ENCODE results near the gene CXCL13.

The CXCL13 gene

GRCh38 chr4:77578145-77578544 is 27.5 kb upstream of the CXCL13 start:
- no peak for DNase-seq (ENCODE audit: low read depth)
- H3K4me3 ChIP-seq (ENCODE audit: low read length), result no peak overlapping the region
- TF ChIP-seq, protein P1, sequence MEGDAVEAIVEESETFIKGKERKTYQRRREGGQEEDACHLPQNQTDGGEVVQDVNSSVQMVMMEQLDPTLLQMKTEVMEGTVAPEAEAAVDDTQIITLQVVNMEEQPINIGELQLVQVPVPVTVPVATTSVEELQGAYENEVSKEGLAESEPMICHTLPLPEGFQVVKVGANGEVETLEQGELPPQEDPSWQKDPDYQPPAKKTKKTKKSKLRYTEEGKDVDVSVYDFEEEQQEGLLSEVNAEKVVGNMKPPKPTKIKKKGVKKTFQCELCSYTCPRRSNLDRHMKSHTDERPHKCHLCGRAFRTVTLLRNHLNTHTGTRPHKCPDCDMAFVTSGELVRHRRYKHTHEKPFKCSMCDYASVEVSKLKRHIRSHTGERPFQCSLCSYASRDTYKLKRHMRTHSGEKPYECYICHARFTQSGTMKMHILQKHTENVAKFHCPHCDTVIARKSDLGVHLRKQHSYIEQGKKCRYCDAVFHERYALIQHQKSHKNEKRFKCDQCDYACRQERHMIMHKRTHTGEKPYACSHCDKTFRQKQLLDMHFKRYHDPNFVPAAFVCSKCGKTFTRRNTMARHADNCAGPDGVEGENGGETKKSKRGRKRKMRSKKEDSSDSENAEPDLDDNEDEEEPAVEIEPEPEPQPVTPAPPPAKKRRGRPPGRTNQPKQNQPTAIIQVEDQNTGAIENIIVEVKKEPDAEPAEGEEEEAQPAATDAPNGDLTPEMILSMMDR (IDR thresholded peaks at IDR 0.05; ENCODE audit: insufficient read depth, low read depth, low read length, missing control alignments), result no peak

GRCh38 chr4:77579406-77580076 is 26.1 kb upstream of the CXCL13 start:
- peak; percentile 89 for DNase-seq (ENCODE audit: low read depth)
- H3K4me3 ChIP-seq (ENCODE audit: low read length), result no peak overlapping the region
- TF ChIP-seq, protein P1 (IDR thresholded peaks at IDR 0.05; ENCODE audit: insufficient read depth, low read depth, low read length, missing control alignments), result no peak

DNA sequence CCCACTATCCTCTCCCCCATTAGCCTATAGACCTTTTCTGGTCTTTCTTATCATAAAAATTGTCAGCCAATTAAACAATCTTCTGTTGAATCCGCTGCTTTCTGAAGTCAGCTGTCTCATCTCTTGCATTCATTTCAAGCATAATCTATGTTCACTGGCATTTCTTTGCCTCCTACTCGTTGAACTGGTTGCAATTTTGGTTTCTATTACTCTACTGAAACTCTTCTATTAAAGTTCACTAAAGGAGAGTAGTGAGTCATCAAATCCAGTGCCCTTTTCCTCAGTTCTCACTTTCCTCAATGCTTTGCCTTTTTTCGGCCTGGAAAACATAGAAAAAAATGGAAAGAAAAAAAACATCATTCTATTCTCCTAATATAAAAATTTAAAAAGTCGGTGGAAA is 23.9 kb upstream of the CXCL13 start:
- H3K4me3 ChIP-seq (ENCODE audit: low read length), result no peak overlapping the region
- peak; percentile 75 for DNase-seq (ENCODE audit: low read depth)
- TF ChIP-seq, protein P1 (IDR thresholded peaks at IDR 0.05; ENCODE audit: insufficient read depth, low read depth, low read length, missing control alignments), result no peak

GRCh38 chr4:77582156-77582555 is 23.5 kb upstream of the CXCL13 start:
- peak; percentile 37 for DNase-seq (ENCODE audit: low read depth)
- TF ChIP-seq, protein P1 (IDR thresholded peaks at IDR 0.05; ENCODE audit: insufficient read depth, low read depth, low read length, missing control alignments), result no peak
- H3K4me3 ChIP-seq (ENCODE audit: low read length), result no peak overlapping the region

- no peak for DNase-seq (ENCODE audit: low read depth)
- TF ChIP-seq, protein P1 (IDR thresholded peaks at IDR 0.05; ENCODE audit: insufficient read depth, low read depth, low read length, missing control alignments), result no peak
- H3K4me3 ChIP-seq (ENCODE audit: low read length), result no peak overlapping the region
These were observed 22.9 kb upstream of the CXCL13 start for GRCh38 chr4:77582711-77583110.

GRCh38 chr4:77586951-77587383 is 18.7 kb upstream of the CXCL13 start:
- TF ChIP-seq, protein P1 (IDR thresholded peaks at IDR 0.05; ENCODE audit: insufficient read depth, low read depth, low read length, missing control alignments), result no peak
- no peak overlapping the region for H3K4me3 ChIP-seq (ENCODE audit: low read length)
- DNase-seq (ENCODE audit: low read depth), result peak; percentile 99

DNA sequence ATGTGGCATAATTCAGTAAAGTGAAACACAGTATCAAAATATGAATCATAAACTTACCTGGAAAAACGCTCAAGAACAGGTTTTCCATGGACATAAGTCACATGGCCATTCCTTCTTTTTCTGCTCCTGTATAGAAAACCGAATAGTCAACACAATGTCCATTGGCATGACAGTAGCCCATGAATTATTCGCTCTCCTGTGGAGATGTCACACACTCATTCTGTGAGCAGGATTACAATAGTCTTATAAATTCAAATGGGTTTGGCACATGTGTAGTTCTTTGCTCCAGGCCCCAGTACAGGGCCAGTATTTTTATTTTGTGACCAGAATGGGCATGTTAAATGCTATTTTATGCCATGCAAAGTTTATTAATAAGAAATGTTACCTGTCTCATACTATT is 15.1 kb upstream of the CXCL13 start:
- H3K4me3 ChIP-seq (ENCODE audit: low read length), result no peak overlapping the region
- TF ChIP-seq, protein P1 (IDR thresholded peaks at IDR 0.05; ENCODE audit: insufficient read depth, low read depth, low read length, missing control alignments), result no peak
- DNase-seq (ENCODE audit: low read depth), result no peak
